GM18867 (cell line): ENCODE data around the gene AGMAT.

ENCODE experiments used
- ATAC-seq: cut with Tn5 transposase; IDR thresholded peaks from one replicate; pipeline ENCODE4 v1.9.1; 2021; ENCODE audit warnings: mild to moderate bottlenecking, moderate library complexity; ENCODE audit not compliant: unreplicated experiment

The AGMAT gene

DNA sequence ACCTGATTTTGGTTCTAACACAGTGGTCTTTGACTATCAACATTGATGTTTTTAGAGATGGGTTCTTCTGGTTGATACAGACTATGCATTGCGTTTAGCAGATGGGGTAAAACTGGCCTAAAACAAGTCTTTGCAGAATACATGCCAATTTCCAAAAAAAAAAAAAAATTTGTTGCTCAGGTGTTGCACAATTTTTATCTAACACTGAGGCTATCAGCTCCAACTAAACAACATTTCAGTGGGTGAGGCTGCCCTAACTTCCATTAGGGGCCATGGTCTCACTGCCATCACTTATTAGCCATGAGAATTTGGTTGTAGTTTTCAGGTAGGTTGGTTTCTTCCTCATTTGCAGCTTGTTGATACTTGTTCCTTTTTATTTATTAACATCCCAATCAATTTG is 14.0 kb downstream of the AGMAT start:
- no peak for ATAC-seq

DNA sequence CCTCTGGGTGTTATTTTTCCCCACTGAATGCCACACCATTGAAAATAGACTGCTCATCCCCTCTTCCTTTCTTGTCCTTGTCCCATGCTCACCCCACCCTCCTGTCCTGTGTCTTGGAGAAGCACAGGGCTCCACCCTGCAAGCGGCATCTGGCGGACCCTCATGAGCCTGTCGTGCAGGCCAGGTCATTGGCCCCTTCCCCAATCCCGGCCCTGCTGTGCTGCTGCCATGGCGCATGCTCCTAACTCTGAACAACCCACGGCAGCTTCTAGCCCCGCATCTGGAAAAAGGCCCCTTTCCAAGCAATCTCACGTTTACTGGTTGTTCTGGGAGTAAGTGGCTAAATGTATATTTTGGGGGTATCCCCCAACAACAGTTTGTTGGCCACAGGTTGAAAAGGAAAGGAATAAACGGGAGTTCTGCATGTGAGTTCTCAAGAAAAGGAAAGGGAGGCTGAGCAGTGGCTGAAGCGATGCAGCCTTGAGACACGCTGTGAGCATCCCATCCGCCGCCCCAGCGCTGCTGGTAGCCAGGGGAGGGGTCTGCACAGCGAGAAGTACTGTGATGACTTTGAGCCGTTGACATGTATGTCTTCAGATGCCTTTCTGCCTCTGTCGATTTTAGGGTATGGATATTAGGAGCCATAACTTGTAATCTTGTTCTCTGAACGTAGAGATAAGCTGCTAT is 16.3 kb downstream of the AGMAT start:
- no peak for ATAC-seq

DNA sequence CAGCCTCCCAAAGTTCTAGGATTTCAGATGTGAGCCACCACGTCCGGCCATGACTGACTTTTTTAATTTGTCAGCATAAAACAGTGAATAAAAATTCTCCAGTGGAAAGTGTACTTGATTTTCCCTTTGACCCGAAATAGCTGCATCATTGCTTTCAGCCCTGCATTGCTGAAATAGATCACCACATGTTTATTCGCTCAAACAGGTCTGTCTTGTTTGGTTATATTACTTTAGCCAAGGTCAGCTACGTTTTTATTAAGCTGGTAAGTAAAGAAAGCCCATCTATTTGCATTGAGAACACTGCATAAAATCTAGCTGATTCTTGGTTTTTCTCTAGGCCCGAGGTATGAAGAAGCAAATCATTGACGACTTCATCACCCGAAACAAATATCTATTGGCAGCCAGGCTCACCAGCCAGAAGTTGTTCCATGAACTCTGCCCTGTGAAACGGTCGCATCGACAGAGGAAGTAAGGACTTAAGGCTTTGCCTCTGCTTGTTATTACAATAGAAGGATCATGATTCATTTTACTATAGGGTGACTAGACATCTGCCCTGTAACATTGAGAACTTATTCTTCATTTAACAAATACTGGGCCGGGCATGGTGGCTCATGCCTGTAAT is 25.6 kb downstream of the AGMAT start:
- no peak for ATAC-seq

DNA sequence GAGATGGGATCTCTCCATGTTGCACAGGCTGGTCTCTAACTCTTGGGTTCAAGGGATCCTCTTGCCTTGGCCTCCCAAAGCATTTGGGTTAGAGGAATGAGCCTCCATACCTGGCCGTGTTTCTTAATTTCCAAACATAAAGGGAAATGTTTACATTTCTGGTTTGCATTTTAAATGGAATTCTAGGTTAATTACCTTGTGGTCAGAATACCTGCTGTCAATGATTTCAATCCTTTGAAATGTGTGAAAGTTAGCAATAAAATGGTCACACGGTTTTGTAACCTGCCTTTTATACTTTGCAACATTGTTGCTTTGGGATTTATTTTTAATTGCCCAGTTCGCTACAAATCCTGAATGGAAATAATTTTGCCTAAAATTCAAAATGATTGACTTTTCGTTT is 26.3 kb downstream of the AGMAT start:
- ATAC-seq, result no peak

DNA sequence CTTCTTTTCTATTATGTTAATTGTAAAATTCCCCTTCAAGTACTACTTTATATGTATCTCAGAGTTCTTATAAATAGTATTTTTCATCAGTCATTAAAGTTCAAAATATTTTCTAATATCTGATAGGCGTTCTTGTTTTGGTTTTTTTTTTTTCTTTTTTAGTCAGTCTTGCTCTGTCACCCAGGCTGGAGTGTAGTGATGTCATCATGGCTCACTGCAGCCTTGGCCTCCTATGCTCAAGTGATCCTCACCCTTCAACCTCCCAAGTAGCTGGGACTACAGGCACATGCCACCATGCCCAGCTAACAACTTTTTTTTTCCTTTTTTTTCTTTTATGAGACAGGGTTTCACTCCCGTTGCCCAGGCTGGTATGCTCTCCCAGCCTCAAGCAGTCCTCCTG is 27.3 kb downstream of the AGMAT start:
- ATAC-seq, result no peak

DNA sequence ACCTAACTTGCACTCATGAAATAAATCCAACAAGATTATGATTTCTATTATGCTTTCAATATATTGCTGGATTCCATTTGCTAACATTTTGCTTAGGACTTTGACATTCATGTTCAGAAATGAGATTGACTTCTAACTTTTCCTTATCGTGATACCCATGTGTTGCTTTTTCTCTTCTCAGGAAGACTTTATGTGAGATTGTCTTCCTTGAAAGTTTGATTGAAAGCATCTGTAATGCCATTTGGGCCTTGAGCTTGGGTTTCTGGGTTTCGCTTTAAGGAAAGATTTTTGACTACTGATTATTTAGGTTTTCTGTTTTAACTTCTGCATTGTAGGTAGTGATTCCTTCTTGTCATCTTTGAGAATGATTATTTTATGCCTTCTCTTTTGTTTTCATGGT is 27.8 kb downstream of the AGMAT start:
- ATAC-seq, result no peak

DNA sequence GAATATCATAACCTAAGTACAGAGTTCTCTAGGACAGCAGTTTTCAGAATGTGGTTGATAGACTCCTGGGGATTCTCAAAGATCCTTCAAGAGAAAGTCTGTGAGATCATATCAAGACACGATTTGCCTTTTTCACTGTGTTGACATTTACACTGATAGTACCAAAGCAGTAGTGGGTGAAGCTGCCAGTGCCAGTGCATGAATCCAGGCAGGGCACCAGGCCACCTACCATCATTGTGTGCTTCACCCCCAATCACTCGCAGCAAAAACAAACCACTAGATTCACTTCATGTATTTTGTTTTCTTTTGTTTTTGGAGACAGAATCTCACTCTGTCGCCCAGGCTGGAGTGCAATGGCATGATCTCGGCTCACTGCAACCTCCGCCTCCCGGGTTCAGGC is 34.3 kb downstream of the AGMAT start:
- no peak for ATAC-seq

DNA sequence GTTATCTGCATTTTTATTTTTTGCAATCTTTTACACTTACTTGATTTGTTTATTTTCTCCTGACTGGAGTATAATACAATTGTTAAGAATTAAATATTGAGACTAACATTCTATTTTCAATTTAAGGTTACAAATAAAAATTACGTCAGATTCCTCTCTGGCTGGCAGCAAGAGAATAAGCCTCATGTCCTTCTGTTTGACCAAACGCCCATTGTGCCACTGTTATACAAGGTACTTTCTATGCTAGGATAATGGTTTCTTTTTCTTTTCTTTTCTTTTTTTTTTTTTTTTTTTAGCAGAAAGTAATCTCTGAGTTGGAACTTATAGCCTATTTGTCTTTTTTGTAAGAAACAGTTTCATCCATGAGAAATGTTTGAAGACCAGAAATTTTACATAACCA is 38.2 kb downstream of the AGMAT start:
- ATAC-seq, result no peak

DNA sequence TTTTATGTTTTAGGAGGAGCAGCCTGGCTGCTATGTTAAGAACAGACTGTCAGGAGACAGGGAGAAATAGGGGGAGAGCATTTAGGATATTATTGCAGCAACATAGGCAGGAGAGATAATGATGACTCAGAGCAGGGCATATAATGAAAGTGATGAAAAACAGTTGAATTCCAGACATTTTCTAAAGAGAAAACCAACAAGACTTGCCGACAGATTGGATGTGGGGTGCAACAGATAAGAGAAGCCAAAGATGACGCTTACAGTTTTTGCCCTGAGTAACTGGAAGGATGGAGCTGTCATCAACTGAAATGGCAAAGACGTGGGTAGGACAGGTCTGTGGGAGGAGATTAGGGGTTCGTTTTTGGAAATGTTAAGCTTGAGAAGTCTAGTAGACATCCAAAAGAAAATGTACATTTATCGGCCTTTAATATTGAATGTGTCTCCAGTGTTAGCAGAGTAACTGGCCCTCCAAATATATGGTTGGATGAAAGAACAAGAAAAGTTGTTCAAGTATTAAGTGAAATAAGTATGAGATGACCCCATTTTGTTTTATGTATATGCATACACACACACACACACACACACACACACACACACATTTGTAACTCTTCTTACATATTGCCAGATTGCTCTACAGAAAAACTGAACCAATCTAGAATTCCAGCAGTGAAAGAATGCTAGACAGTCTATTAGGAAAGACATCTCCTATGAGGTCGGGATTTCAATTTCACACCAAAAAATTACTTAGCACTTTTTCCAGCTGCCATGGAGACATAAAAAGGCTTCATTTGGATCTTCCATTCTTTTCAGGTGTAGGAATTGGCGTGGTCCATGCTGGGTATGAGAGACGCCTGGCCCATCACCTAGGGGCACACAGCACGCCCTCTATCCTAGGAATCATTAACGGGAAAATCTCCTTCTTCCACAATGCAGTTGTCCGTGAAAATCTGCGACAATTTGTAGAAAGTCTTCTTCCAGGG is 41.0 kb downstream of the AGMAT start:
- no peak for ATAC-seq

DNA sequence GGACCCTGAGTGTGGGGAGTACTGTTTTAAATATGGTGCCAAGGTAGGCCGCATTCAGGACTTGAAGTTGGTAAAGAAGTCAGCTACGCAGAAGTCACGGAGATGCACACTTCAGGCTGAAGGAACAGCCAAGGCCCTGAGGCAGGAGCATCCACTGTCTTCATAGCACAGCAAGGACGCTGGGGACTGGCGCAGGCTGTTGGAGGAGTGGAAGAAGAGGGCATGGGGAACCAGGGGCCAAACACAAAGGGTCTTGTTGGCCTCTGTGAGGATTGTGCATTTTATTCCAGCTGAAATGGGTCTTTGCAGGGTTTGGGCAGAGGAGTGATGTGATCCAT is 41.6 kb downstream of the AGMAT start:
- ATAC-seq, result no peak

DNA sequence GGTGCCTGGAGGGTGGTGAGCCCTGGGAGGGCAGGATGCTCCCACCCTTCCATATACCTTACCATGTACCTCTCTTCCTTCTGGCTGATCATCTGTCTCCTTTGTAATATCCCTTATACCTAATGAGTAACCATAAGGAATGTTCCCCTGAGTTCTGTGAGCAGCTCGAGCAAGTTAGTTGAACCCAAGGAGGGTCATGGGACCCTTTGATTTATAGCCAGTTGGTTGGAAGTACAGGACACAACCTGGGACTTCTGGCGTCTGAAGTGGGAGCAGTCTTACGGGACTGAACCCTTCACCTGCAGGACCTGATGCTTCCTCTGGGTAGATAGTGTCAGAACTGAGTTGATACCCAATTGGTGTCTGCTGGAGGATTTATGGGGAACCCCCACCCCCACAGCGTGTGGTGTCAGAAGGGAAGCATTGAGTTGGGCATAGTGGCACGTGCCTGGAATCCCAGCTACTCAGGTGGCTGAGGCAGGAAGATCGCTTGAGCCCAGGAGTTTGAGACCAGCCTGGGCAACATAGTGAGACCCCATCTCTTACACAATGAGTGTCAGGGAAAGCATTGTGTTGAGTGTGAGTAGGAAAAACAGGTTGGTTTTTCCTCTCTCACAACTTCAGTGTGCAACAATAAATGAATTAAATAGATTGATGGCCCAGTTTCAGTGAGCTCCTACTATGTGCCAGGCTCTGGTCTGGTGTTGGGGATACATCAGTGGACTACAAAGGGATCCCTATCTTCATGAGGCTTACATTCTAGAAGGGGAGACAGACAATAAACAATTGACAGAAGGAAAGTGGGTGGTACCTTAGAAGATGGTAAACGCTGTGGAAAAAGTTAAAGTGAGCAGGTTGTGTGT is 42.2 kb downstream of the AGMAT start:
- ATAC-seq, result no peak

DNA sequence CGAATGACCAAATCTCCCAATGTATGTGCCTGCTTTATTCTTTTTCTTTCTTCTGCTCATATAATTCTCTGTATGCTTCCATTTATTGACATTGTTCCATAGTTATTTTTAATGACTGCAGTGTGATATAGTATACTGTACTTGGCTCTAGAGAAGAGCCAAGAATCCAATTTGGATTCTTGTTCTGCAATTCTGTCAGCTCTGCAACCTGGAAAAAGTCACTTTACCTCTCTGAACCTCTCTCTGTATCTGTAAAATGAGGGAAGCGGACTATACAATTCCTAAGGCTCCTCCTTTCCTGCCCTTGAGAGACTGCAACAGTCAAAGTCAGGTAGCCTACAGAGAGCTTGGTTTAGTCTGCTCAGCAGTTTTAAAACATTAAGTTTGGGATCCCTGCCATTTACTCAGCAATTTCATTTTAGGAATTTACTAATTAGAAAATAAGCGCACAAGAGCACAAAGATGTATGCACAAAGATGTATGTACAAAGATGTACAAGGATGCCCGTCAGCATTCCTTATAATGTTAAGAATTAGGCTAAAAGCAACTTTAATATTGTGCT is 43.5 kb downstream of the AGMAT start:
- ATAC-seq, result no peak

DNA sequence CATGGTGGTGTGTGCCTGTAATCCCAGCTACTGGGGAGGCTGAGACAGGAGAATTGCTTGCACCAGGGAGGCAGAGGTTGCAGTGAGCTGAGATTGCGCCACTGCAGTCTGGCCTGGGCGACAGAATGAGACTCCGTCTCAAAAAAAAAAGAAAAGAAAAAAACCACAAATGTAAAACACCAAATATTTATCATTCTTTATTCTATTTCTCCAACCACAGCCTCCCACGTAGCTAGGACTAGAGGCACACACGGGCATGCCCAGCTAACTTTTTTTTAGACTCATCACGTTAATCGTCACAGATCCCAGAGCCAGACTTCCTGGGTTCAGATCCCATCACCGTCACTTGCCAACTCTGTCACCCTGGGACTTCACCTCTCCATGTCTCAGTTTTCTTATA is 44.7 kb downstream of the AGMAT start:
- no peak for ATAC-seq

DNA sequence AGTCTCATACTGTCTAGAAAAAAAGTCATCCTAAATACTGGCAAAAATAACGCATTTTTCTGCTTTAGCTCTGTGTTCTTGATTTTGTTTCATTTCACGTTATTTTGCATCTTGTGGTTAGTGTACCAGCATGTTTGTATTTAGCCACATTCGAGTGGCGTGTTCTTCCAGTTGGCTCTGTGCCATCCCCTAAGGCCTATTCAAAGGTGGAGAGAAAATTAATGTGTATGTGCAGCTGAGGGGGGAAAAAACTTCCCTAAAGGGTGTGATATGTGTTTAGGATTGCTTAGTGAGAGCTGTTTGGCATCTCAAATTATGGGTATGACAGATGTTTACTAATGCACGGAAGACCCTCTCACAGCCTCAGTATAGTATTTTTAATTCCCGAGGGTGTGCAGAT is 46.1 kb downstream of the AGMAT start:
- ATAC-seq, result no peak

DNA sequence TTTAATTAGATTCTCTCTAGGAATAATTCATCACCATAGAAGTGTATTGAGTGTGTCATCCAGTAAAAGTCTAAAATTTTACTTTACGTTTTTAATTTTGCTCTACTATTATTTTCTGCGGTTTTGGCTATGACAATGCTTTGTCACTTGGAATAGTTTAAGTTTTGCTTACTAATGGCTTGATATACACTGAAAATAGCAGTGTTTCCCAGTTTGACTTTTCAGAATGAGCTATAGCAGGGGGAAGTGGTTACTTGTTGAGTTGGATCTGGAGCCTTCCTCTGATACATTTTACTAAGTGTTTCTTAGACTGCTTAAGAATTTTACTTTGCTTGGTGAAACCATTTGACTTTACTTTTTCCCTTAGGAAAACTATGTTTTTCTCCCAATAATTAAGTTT is 53.2 kb downstream of the AGMAT start:
- ATAC-seq, result no peak

DNA sequence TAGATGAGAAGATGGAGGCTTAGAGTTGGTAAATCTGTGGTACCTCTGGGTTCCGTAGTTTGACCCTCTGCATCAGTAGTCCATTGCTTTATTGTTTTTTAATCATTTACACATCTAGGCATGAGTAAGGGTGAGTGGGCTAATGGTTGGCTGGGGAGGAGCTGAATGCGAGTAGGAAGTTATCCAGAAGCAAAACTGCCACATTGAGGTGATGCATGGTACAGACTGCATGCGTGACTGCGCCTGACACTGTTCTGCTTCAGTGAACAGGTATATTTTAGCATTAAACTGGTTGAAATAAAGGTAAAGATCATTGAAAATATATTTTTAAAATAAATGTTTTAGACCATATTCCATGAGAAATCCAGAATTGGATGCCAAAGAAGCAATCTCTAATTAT is 53.8 kb downstream of the AGMAT start:
- ATAC-seq, result no peak

DNA sequence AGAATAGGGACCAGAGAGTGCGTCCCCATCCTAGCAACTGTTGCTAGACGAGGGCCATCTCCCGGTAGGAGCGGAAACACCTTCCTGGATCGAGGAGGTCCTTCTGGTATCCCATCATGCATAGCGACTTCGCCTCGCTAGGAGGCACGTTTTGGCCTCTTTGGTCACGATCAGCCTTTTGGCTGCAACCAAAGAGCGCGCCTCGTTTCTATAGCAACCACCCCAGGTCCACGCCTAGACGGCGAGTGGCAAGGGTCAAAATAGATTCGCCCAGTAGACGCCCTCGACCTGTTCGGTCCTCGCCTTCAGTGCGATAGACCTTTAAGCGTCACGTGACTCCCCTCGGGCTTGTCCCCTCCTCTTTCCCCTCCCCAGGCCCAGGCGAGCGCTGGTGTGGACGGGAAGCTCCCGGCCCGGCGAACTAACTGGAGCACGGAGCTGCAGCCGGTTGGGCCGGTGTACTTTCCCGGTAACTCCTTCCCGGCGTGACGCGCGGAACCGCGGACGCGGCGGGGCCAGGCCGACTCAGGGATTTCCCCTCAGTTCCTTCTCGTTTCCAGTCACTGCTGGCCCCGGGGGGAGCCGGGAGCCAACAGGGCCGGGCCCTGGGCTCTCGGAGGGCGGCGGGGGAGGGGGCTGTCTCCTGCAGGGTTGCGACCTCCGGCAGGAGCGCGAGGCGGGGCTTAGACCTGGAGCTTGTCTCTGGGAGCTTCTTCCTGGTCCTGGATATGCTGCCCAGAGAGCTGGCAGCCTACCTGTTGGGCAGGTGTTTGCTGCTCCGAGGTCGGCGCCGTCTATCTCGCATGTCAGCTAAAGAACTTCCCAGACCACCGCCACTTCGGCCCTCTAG is 58.1 kb downstream of the AGMAT start, which contains the start of gene DNAJC16:
DNAJC16 (plus strand) TSS at position 359 of the 850 bp plus-strand sequence. CDS start 2,258 bp downstream, outside the sequence.
- ATAC-seq, result peak; percentile 51

DNA sequence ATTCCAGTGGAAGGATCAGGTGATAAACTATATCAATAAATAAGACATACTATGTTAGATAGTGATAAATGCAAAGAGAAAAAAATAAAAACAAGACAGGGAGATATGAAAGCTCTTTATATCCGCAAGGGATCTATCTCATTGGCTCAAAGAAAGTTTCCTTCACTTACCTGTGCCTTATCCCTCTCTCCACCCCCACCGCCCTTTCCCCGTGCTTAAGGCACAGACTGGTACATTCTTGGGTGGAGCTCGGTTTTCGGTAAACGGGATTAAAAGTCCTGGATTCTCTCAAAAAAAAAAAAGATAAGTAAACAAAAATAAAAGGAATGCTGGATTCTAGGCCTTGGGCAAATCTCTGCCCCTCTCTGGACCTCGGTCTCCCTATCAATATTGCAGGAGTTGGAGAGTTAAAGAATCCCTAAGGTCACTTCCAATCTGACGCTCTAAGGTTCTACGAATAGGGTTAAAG is 58.8 kb downstream of the AGMAT start:
- no peak for ATAC-seq
